ENCODE measurements around the gene SLAMF9. TPM values are rescaled to one million over a fixed set of nuclear protein-coding genes. Genes with fewer than 3 reads are reported as not detected.
A peak's percentile ranks its signal among the peaks of the same experiment; 100 is the strongest.

Gene SLAMF9
- total RNA-seq, 1 donor from 2014 or later = not detected

DNA sequence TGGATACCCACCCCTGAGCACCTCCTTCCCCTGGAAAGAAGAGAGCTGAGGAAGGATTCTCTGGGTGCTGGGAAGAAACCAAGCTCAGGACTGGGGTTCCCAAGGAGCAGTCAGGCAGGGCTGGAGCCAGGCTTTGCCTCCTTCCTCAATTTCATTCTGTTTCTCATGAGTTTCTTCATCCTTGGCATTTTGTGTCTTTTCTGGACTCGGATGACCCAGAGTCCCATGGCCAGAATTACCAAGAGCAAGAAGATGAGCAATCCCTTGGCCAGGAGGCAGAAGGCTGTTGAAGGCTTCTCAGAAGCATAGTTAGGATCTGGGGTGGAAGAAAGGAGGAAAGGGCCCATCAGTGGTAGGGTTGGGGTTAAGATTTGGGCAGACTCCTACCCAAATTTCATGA, 2.5 kb downstream of the SLAMF9 start:
- Mint-ChIP-seq H3K27me3 (ENCODE audit: low read depth) (peaks cover 50% of the 10 kb centered on the region), H3K9me3 (no peaks in the 10 kb centered on the region), H3K27ac (no peak overlapping the region), H3K4me1 (ENCODE audit: low read depth) (no peaks in the 10 kb centered on the region), H3K4me3 (ENCODE audit: low read depth) (no peak overlapping the region), H3K36me3 (ENCODE audit: low read depth) (no peaks in the 10 kb centered on the region)
- DNase-seq (ENCODE audit: low spot score) = no peak
- intact Hi-C loops (cut with micrococcal nuclease) = no loop called here

DNA sequence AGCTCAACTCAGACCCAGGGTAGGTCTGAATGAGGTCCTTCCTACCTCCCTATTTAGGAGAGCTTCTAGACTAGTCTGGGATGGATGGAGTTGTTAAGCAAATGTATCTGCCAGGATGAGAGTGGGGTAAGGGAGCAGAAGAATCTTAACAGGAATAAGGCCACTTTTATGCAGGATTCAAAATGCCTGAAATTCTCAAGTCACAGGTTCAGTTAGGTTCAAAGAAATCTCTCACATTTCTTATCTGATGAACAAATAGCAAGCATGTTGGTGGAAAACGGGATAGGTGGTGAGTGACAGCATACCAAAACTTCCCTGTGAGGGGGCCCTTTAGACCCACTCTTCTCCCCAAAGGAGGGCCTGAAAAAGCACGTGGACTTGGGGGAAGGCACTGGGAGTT, 3.0 kb downstream of the SLAMF9 start:
- H3K27me3 Mint-ChIP-seq (ENCODE audit: low read depth) = peaks cover 53% of the 10 kb centered on the region
- no peak for DNase-seq (ENCODE audit: low spot score)

GRCh38 chr1:159949981-159950381, 4.1 kb downstream of the SLAMF9 start:
- Mint-ChIP-seq H3K9me3 (no peaks in the 10 kb centered on the region), H3K4me3 (ENCODE audit: low read depth) (no peak overlapping the region), H3K4me1 (ENCODE audit: low read depth) (peaks cover 2% of the 10 kb centered on the region), H3K27me3 (ENCODE audit: low read depth) (peaks cover 56% of the 10 kb centered on the region), H3K27ac (no peak overlapping the region), H3K36me3 (ENCODE audit: low read depth) (no peaks in the 10 kb centered on the region)
- no peak for DNase-seq (ENCODE audit: low spot score)
- intact Hi-C loops (cut with micrococcal nuclease) = no loop called here

More for the DNA sequence above, 3.0 kb downstream of the SLAMF9 start:
- H3K9me3 Mint-ChIP-seq = no peaks in the 10 kb centered on the region
- H3K4me3 Mint-ChIP-seq (ENCODE audit: low read depth) = no peak overlapping the region
- no peaks in the 10 kb centered on the region for H3K4me1 Mint-ChIP-seq (ENCODE audit: low read depth)
- no peak overlapping the region for H3K27ac Mint-ChIP-seq
- intact Hi-C loops (cut with micrococcal nuclease) = no loop called here
- no peaks in the 10 kb centered on the region for H3K36me3 Mint-ChIP-seq (ENCODE audit: low read depth)

DNA sequence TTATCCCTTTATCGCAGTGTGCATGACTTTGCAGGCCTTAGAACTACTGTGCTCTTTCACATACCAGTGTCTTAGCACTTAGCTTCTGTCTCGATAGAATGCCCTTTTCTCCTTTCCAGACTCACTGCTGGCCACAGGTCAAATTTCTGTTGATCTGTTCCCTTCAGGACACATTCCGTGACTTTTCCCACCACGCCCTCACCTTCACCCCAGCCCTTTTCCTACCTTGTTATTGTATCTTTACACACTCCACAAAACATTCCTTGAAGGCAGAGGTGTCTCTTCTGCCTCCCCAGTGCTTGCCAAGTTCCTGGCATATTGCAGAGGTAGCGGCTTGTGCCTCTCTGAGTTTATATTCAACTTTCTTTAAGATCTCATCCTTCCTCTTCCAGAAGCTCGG, 4.9 kb downstream of the SLAMF9 start:
- Mint-ChIP-seq H3K9me3 (no peaks in the 10 kb centered on the region), H3K27ac (no peak overlapping the region), H3K4me3 (ENCODE audit: low read depth) (no peak overlapping the region), H3K36me3 (ENCODE audit: low read depth) (no peaks in the 10 kb centered on the region), H3K4me1 (ENCODE audit: low read depth) (peaks cover 2% of the 10 kb centered on the region), H3K27me3 (ENCODE audit: low read depth) (peaks cover 59% of the 10 kb centered on the region)
- intact Hi-C loops (cut with micrococcal nuclease) = no loop called here
- DNase-seq (ENCODE audit: low spot score) = no peak

DNA sequence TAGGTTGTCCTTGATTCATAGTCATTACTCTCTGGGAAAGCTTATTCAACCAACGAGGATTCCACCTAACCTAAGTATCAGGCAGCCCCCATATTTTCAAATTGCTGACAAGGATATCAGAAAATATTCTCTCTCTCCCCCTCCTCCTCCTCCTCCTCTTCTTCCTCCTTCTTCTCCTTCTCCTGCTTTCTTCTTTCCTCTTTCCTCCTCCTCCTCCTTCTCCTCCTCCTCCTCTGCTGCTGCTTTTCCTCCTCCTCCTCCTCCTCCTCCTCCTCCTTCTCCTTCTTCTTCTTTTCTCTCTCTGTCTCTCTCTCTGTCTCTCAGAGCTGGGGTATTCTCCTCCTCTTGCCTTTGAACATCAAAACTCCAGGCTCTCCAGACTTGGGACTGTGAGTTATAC, 6.1 kb downstream of the SLAMF9 start:
- intact Hi-C loops (cut with micrococcal nuclease) = no loop called here
- Mint-ChIP-seq H3K4me1 (ENCODE audit: low read depth) (peaks cover 2% of the 10 kb centered on the region), H3K27me3 (ENCODE audit: low read depth) (peaks cover 60% of the 10 kb centered on the region), H3K4me3 (ENCODE audit: low read depth) (no peak overlapping the region), H3K27ac (no peak overlapping the region), H3K36me3 (ENCODE audit: low read depth) (no peaks in the 10 kb centered on the region), H3K9me3 (no peaks in the 10 kb centered on the region)
- no peak for DNase-seq (ENCODE audit: low spot score)

- peaks cover 2% of the 10 kb centered on the region for H3K4me1 Mint-ChIP-seq (ENCODE audit: low read depth)
- H3K27me3 Mint-ChIP-seq (ENCODE audit: low read depth) = peaks cover 67% of the 10 kb centered on the region
- H3K4me3 Mint-ChIP-seq (ENCODE audit: low read depth) = no peak overlapping the region
- intact Hi-C loops (cut with micrococcal nuclease) = no loop called here
- no peaks in the 10 kb centered on the region for H3K36me3 Mint-ChIP-seq (ENCODE audit: low read depth)
- DNase-seq (ENCODE audit: low spot score) = no peak
- no peak overlapping the region for H3K27ac Mint-ChIP-seq
- H3K9me3 Mint-ChIP-seq = no peaks in the 10 kb centered on the region
Measured at GRCh38 chr1:159946242-159947187, 7.5 kb downstream of the SLAMF9 start.

GRCh38 chr1:159945483-159946241, 8.4 kb downstream of the SLAMF9 start, which contains the start of gene IGSF9:
TSS of gene IGSF9 (minus strand) at chr1:159945613. CDS start at chr1:159943454, 2,159 bp downstream.
- H3K4me3 Mint-ChIP-seq (ENCODE audit: low read depth) = peak within 1 kb of the TSS; percentile 18
- no peaks in the 10 kb centered on the region for H3K36me3 Mint-ChIP-seq (ENCODE audit: low read depth)
- no peaks in the 10 kb centered on the region for H3K9me3 Mint-ChIP-seq
- H3K4me1 Mint-ChIP-seq (ENCODE audit: low read depth) = peaks cover 2% of the 10 kb centered on the region
- peak; percentile 35 for DNase-seq (ENCODE audit: low spot score)
- H3K27ac Mint-ChIP-seq = no peak within 1 kb of the TSS
- H3K27me3 Mint-ChIP-seq (ENCODE audit: low read depth) = peaks cover 61% of the 10 kb centered on the region
- intact Hi-C loops (cut with micrococcal nuclease) = no loop called here

DNA sequence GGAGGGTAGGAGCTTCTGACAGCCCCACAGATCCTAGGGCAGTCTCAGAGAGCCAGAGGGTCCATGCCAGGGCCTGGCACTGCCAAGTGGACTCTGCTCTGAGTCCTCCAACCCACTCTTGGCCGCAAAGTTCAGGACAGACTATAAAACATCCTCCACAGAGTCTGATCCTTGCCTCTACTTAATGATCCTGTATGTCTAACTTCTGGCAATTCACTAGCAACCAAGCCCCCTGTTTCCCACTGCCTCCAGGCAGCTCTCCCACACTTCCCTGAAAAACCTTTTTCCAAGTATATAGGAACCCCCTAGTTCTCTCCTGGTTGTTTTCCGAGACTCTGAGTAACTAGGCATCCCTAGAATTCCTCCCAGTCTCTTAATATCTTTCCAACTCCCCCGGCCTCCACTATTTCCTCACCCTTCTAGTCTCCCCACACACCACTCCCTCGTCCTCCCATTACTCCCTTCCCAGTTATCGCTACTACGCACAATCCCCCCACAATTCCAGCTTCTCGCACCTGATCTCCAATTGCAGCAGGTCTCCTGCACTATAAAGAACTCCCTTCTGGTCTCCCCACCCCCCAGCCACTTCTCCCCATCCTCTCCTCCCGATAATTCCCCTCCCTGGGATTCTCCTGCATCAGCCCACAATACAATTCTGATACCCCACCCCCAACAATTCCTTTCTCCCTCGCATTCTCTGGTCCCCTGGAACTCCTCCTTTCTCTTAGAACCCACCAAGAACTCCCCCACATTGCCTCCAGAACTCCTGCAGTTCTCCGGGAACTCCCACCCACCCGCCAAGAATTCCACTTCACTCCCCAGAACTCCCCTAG, 9.2 kb downstream of the SLAMF9 start:
- peak overlapping the region; percentile 18 for H3K4me3 Mint-ChIP-seq (ENCODE audit: low read depth)
- H3K27ac Mint-ChIP-seq = no peak overlapping the region
- intact Hi-C loops (cut with micrococcal nuclease) = no loop called here
- H3K4me1 Mint-ChIP-seq (ENCODE audit: low read depth) = peaks cover 2% of the 10 kb centered on the region
- no peaks in the 10 kb centered on the region for H3K36me3 Mint-ChIP-seq (ENCODE audit: low read depth)
- peaks cover 59% of the 10 kb centered on the region for H3K27me3 Mint-ChIP-seq (ENCODE audit: low read depth)
- no peaks in the 10 kb centered on the region for H3K9me3 Mint-ChIP-seq
- no peak for DNase-seq (ENCODE audit: low spot score)

DNA sequence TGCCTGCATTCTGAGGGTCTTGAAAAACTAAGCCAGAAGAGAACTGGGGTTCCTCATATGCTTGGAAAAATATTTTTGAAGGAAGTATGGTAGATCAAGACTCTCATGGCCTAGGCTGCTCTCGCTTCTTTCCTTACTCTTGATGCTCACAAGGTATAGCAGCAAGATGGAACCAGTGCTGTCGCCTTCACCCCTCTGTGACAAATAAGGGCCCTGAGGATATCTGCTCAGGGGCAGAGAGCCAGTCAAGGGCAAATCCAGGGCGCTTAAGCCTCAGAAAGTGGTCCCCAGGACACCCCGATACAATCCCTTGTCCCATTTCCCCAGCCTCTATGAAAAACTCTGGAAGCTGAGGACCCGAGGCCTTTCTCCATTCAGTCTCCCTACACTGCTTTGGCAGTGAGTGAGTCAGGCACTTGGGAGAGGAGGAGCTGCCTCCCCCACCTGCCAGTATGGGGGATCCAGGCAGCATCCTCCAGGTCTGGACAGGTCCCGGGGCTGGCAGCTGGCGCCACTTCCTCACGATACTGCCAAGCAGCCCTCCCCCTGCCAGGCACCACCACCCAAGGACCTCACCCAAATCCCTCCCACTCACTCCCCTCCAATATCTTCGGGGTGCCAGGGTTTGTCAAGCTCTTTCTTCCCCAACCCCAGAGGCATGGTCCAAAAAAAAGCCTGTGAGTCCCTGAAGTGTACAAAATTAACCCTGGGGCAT, 10.0 kb downstream of the SLAMF9 start:
- no peak overlapping the region for H3K4me3 Mint-ChIP-seq (ENCODE audit: low read depth)
- H3K36me3 Mint-ChIP-seq (ENCODE audit: low read depth) = no peaks in the 10 kb centered on the region
- DNase-seq (ENCODE audit: low spot score) = no peak
- no peaks in the 10 kb centered on the region for H3K9me3 Mint-ChIP-seq
- intact Hi-C loops (cut with micrococcal nuclease) = no loop called here
- H3K4me1 Mint-ChIP-seq (ENCODE audit: low read depth) = peaks cover 2% of the 10 kb centered on the region
- peaks cover 56% of the 10 kb centered on the region for H3K27me3 Mint-ChIP-seq (ENCODE audit: low read depth)
- no peak overlapping the region for H3K27ac Mint-ChIP-seq

DNA sequence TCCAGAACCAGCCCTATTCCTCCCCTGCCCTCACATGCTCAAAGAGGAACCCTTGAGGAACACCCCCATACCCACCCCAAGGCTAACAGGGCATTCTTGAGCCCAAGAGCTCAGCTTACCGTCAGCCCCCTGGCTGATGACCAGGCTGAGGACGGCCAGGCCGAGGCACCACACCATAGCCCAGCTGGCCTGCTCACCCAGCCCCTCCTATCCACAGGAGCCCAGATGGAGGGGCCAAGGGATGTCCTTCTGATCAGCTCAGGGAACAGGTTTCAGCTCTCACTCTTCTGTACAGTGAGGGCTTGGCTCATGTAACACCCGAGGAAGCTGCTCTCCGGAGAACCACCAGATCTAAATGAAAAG, 10.8 kb downstream of the SLAMF9 start:
- intact Hi-C loops (cut with micrococcal nuclease) = no loop called here
- Mint-ChIP-seq H3K4me3 (ENCODE audit: low read depth) (no peak overlapping the region), H3K36me3 (ENCODE audit: low read depth) (no peaks in the 10 kb centered on the region), H3K4me1 (ENCODE audit: low read depth) (peaks cover 8% of the 10 kb centered on the region), H3K27ac (no peak overlapping the region), H3K9me3 (no peaks in the 10 kb centered on the region), H3K27me3 (ENCODE audit: low read depth) (peaks cover 58% of the 10 kb centered on the region)
- no peak for DNase-seq (ENCODE audit: low spot score)

DNA sequence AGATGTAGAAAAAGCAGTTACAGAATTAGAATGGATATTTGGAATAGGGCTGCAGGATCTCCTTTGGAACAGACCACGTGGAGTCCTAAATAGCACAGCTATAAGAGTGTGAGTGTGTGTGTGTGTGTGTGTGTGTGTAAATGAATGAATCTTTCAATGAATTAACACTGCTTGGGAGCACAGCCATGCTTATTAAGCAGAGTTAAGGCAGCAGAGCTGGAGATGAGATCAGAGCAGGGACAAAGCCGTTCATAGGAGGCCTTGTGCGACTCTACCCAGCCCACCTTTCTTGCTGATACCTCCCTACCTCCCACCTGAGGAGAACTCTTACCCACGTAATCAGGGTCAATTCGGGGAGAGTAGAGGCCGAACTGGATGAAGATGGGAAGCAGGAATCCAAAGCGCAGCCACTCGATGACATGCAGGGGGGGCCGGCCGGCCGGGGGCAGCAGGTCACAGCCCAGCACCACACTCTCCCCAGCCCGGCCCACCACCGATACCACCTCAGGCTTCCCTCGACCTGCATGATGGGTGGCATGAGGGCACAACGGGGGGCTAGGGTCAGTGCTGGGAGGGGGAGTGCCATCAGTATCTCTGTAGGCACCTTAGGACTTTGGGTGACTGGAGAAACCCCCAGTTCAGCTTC, 11.3 kb downstream of the SLAMF9 start:
- no peaks in the 10 kb centered on the region for H3K36me3 Mint-ChIP-seq (ENCODE audit: low read depth)
- H3K4me1 Mint-ChIP-seq (ENCODE audit: low read depth) = peaks cover 12% of the 10 kb centered on the region
- H3K27ac Mint-ChIP-seq = no peak overlapping the region
- intact Hi-C loops (cut with micrococcal nuclease) = no loop called here
- H3K27me3 Mint-ChIP-seq (ENCODE audit: low read depth) = peaks cover 54% of the 10 kb centered on the region
- H3K4me3 Mint-ChIP-seq (ENCODE audit: low read depth) = no peak overlapping the region
- no peaks in the 10 kb centered on the region for H3K9me3 Mint-ChIP-seq
- DNase-seq (ENCODE audit: low spot score) = no peak
